Mesenchymal stem cell (in vitro differentiated cells and primary cell): ENCODE results near the gene FRAS1.

Experiments
- DNase-seq: peaks from one replicate; pipeline ENCODE4 v3.0.0-alpha.2; 2013
- H2AFZ ChIP-seq: one replicate; pipeline ENCODE4 v1.6.1; 2013; ENCODE audit warnings: low read depth, mild to moderate bottlenecking, control low read depth, inconsistent platforms, low read length, moderate library complexity
- H2AK5ac ChIP-seq: 2 replicates; pipeline ENCODE4 v1.6.1; 2013; ENCODE audit warnings: low read length, moderate library complexity, mild to moderate bottlenecking, inconsistent platforms; ENCODE audit not compliant: severe bottlenecking
- H2BK120ac ChIP-seq: one replicate; pipeline ENCODE4 v1.6.1; 2013; ENCODE audit warnings: low read depth, mild to moderate bottlenecking, inconsistent platforms, low read length, moderate library complexity
- H2BK12ac ChIP-seq, 2 experiments: one replicate each; pipeline ENCODE4 v1.6.1; 2013; ENCODE audit warnings: inconsistent platforms in 2 of 2, low read length in 2 of 2, mild to moderate bottlenecking in 2 of 2, moderate library complexity in 2 of 2, control low read depth in 1 of 2
- H2BK15ac ChIP-seq: one replicate; pipeline ENCODE4 v1.6.1; 2013; ENCODE audit warnings: mild to moderate bottlenecking, low read depth, inconsistent platforms; ENCODE audit not compliant: poor library complexity, severe bottlenecking
- H2BK5ac ChIP-seq: 2 replicates; pipeline ENCODE4 v1.6.1; 2013; ENCODE audit warnings: low read depth, mild to moderate bottlenecking, low read length, control low read depth, inconsistent platforms; ENCODE audit not compliant: poor library complexity, severe bottlenecking
- H3K14ac ChIP-seq, 2 experiments: one replicate each; pipeline ENCODE4 v1.6.1; 2013; ENCODE audit warnings: inconsistent platforms in 2 of 2, low read length in 2 of 2, control low read depth in 1 of 2, mild to moderate bottlenecking in 1 of 2, moderate library complexity in 1 of 2
- H3K18ac ChIP-seq, 2 experiments: one replicate each; pipeline ENCODE4 v1.6.1; 2013; ENCODE audit warnings: inconsistent platforms in 2 of 2, low read length in 2 of 2, control low read depth in 1 of 2, low read depth in 1 of 2, mild to moderate bottlenecking in 1 of 2
- H3K23ac ChIP-seq, 2 experiments: one replicate each; pipeline ENCODE4 v1.6.1; 2013; ENCODE audit warnings: inconsistent platforms in 2 of 2, low read length in 2 of 2, mild to moderate bottlenecking in 2 of 2, moderate library complexity in 2 of 2, control low read depth in 1 of 2
- H3K27ac ChIP-seq: 2 replicates; pipeline ENCODE4 v1.5.1; 2013; ENCODE audit warnings: mild to moderate bottlenecking, moderate library complexity, low read length, control low read depth, inconsistent platforms; ENCODE audit not compliant: poor library complexity, severe bottlenecking
- H3K27me3 ChIP-seq, 2 experiments: 2 replicates each; pipeline versions ENCODE4 v1.6.1 to v1.7.0; 2013; ENCODE audit warnings: low read length in 2 of 2, mild to moderate bottlenecking in 2 of 2, moderate library complexity in 2 of 2, control low read depth in 1 of 2, inconsistent platforms in 1 of 2; ENCODE audit not compliant: control insufficient read depth in 1 of 2, insufficient read depth in 1 of 2
- H3K36me3 ChIP-seq, 2 experiments: 2 replicates each; pipeline versions ENCODE4 v1.6.1 to v1.7.0; 2013; ENCODE audit warnings: low read length in 2 of 2, control low read depth in 1 of 2, inconsistent platforms in 1 of 2, low read depth in 1 of 2, mild to moderate bottlenecking in 1 of 2; ENCODE audit not compliant: insufficient read depth in 2 of 2, control insufficient read depth in 1 of 2
- H3K4ac ChIP-seq, 2 experiments: one replicate each; pipeline ENCODE4 v1.6.1; 2013; ENCODE audit warnings: inconsistent platforms in 2 of 2, low read length in 2 of 2, mild to moderate bottlenecking in 2 of 2, moderate library complexity in 2 of 2, control low read depth in 1 of 2, low read depth in 1 of 2
- H3K4me1 ChIP-seq: 2 replicates; pipeline ENCODE4 v1.6.1; 2013; ENCODE audit warnings: low read depth, low read length, control low read depth; ENCODE audit not compliant: control insufficient read depth, insufficient read depth
- H3K4me2 ChIP-seq: 2 replicates; pipeline ENCODE4 v1.6.1; 2013; ENCODE audit warnings: low read length, mild to moderate bottlenecking, inconsistent platforms; ENCODE audit not compliant: poor library complexity, severe bottlenecking
- H3K4me3 ChIP-seq, 2 experiments: 2 replicates each; pipeline versions ENCODE4 v1.5.1 to v1.7.0; 2013; ENCODE audit warnings: low read length in 2 of 2, mild to moderate bottlenecking in 2 of 2, control low read depth in 1 of 2, low read depth in 1 of 2; ENCODE audit not compliant: insufficient read depth in 1 of 2
- H3K79me1 ChIP-seq: replicated peaks from 2 replicates; pipeline ENCODE4 v1.6.1; 2013; ENCODE audit warnings: mild to moderate bottlenecking, control low read depth, low read length, inconsistent platforms; ENCODE audit not compliant: poor library complexity, severe bottlenecking
- H3K9ac ChIP-seq: 2 replicates; pipeline ENCODE4 v1.7.0; 2013; ENCODE audit warnings: mild to moderate bottlenecking, low read length, moderate library complexity
- H3K9me3 ChIP-seq: 2 replicates; pipeline ENCODE4 v1.7.0; 2013; ENCODE audit warnings: mild to moderate bottlenecking, low read length; ENCODE audit not compliant: control insufficient read depth
- H4K8ac ChIP-seq: one replicate; pipeline ENCODE4 v1.6.1; 2013; ENCODE audit warnings: inconsistent platforms, mild to moderate bottlenecking, low read length, moderate library complexity
- H4K91ac ChIP-seq: one replicate; pipeline ENCODE4 v1.6.1; 2013; ENCODE audit warnings: mild to moderate bottlenecking, low read length, inconsistent platforms
- WGBS: methylation state at CpG from one replicate; pipeline ENCODE4 v1.1.7; 2013; ENCODE audit warnings: mixed read lengths; 5-methylcytosine and 5-hydroxymethylcytosine counted together

The FRAS1 gene

GRCh38 chr4:78451407-78451806, 394.3 kb downstream of the FRAS1 start:
- Histone ChIP-seq H3K18ac (no peak overlapping the region), H4K8ac (no peak overlapping the region), H3K4me2 (no peak overlapping the region), H2BK15ac (no peak overlapping the region), H2BK120ac (no peak overlapping the region), H3K4ac (no peak overlapping the region), H2AFZ (no peak overlapping the region), H3K36me3 (peaks cover 0 to 16% of the 10 kb centered on the region in 2 experiments), H2BK12ac (no peak overlapping the region), H3K9me3 (no peaks in the 10 kb centered on the region), H3K14ac (no peak overlapping the region), H3K4me1 (no peaks in the 10 kb centered on the region), H2AK5ac (no peak overlapping the region), H3K27ac (no peak overlapping the region), H4K91ac (no peak overlapping the region), H3K27me3 (no peaks in the 10 kb centered on the region), H3K9ac (no peak overlapping the region), H3K79me1 (no peaks in the 10 kb centered on the region), H3K23ac (no peak overlapping the region), H2BK5ac (no peak overlapping the region), H3K4me3 (no peak overlapping the region)
- DNase-seq = no peak
- 92% methylated on average over 2 of the region's 3 CpGs for WGBS

DNA sequence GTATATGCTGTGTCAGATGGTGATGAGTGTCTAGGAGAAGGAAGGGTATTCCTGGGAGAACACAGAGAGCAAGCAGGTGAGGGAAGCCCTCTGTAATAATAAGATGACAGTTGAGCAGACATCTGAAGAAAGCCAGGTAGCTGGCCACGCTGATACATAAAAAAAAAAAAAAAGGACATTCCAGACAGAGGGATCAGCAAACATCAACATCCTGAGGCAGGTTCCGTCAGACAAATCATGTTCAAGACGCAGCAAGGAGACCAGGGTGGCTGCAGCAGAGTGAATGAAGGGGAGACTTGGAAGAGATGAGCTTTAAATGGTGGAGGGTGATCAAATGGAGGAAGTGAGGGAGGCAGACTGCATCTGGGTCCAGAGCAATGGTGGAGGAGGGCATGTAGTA, 396.9 kb downstream of the FRAS1 start:
- Histone ChIP-seq H3K4ac (no peak overlapping the region), H2BK12ac (no peak overlapping the region), H3K4me1 (no peaks in the 10 kb centered on the region), H4K8ac (no peak overlapping the region), H3K36me3 (peaks cover 0 to 13% of the 10 kb centered on the region in 2 experiments), H3K18ac (no peak overlapping the region), H3K23ac (no peak overlapping the region), H3K27ac (no peak overlapping the region), H2AFZ (no peak overlapping the region), H3K9ac (no peak overlapping the region), H3K4me2 (no peak overlapping the region), H3K14ac (no peak overlapping the region), H3K4me3 (no peak overlapping the region), H4K91ac (no peak overlapping the region), H2BK5ac (no peak overlapping the region), H3K9me3 (no peaks in the 10 kb centered on the region), H2BK120ac (no peak overlapping the region), H2AK5ac (no peak overlapping the region), H3K27me3 (no peaks in the 10 kb centered on the region), H2BK15ac (no peak overlapping the region), H3K79me1 (no peaks in the 10 kb centered on the region)
- DNase-seq = no peak
- 75% methylated on average over 3 of the region's 3 CpGs for WGBS

DNA sequence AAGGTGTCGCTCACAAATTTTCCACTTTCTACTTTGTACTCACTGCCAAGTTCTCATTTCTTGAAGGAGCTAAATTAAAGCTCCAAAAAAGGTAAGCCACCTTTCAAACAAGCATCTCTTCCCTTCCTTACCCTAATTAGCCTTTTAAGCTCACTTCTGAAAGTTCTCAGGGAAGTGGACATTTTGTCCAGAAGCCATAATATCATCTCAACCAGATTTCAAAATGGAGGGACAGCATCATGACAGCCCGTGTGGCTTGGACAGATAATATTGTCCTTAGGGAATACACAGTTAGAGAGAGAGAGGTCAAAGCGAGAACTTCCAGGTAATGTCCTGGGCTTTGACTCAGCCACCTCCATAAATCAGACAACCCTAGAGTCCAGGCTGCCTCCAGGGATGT, 400.6 kb downstream of the FRAS1 start:
- Histone ChIP-seq H3K36me3 (peaks cover 0 to 6% of the 10 kb centered on the region in 2 experiments), H2BK120ac (no peak overlapping the region), H3K14ac (no peak overlapping the region), H3K4me1 (no peaks in the 10 kb centered on the region), H3K79me1 (no peaks in the 10 kb centered on the region), H2BK15ac (no peak overlapping the region), H2AFZ (no peak overlapping the region), H3K27ac (no peak overlapping the region), H3K4ac (no peak overlapping the region), H2AK5ac (no peak overlapping the region), H3K18ac (no peak overlapping the region), H2BK5ac (no peak overlapping the region), H2BK12ac (no peak overlapping the region), H4K8ac (no peak overlapping the region), H3K23ac (no peak overlapping the region), H3K27me3 (no peaks in the 10 kb centered on the region), H4K91ac (no peak overlapping the region), H3K4me3 (no peak overlapping the region), H3K9ac (no peak overlapping the region), H3K4me2 (no peak overlapping the region), H3K9me3 (no peaks in the 10 kb centered on the region)
- 61% methylated on average over 3 of the region's 3 CpGs for WGBS
- no peak for DNase-seq

DNA sequence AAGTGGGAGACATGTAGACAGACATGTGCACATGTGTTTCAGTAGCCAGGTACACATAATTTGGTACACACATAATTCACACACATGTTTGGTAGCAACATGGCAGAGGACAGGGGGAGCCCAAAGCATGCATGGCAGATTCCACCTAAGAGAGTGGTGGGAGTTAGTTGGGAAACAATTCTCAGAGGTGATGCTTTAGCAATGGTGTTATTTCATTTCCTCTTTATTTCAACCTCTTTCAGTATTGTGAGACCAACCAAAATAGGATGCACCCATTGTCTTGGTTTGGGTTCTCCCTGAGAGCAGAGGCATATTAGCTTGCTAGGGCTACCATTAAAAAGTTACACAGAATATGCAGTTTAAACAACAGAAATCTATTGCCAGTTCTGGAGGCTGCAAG, 402.2 kb downstream of the FRAS1 start:
- H3K9ac ChIP-seq = no peak overlapping the region

More for the DNA sequence above, 402.2 kb downstream of the FRAS1 start:
- Histone ChIP-seq H2BK5ac (no peak overlapping the region), H3K14ac (no peak overlapping the region), H3K4me1 (no peaks in the 10 kb centered on the region), H3K79me1 (no peaks in the 10 kb centered on the region), H2BK15ac (no peak overlapping the region), H3K27me3 (no peaks in the 10 kb centered on the region), H3K36me3 (peaks cover 2 to 4% of the 10 kb centered on the region in 2 experiments), H3K23ac (no peak overlapping the region), H3K9me3 (no peaks in the 10 kb centered on the region), H3K4me2 (no peak overlapping the region), H2BK120ac (no peak overlapping the region), H4K91ac (no peak overlapping the region), H4K8ac (no peak overlapping the region), H3K18ac (no peak overlapping the region), H2BK12ac (no peak overlapping the region), H3K4ac (no peak overlapping the region), H2AK5ac (no peak overlapping the region), H3K27ac (no peak overlapping the region), H3K4me3 (no peak overlapping the region), H2AFZ (no peak overlapping the region)
- DNase-seq = no peak
